Ovary (tissue), 9 donors: ENCODE measurements around the gene TNIK. TPM values are rescaled to one million over a fixed set of nuclear protein-coding genes. Genes with fewer than 3 reads are reported as not detected.

Source experiments
- DNase-seq, 5 donors: peaks; one replicate each; pipeline ENCODE4 v3.0.0-alpha.2; 2019 to 2020
- H3K27ac ChIP-seq, 2 donors: fragments of 200-600 bp; one replicate each; pipeline versions ENCODE4 v1.5.1 to v1.8.0; 2019 to 2022
- H3K27me3 ChIP-seq: fragments of 200-600 bp; one replicate; pipeline ENCODE4 v1.8.0; 2022
- H3K36me3 ChIP-seq: fragments of 200-600 bp; sonication (generic); one replicate; pipeline ENCODE4 v1.5.1; 2019
- H3K4me1 ChIP-seq: one replicate; pipeline ENCODE4 v1.8.1; 2013; ENCODE audit warnings: mild to moderate bottlenecking, moderate library complexity; ENCODE audit not compliant: insufficient read depth
- H3K4me3 ChIP-seq: fragments of 200-600 bp; sonication (generic); one replicate; pipeline ENCODE4 v1.5.1; 2017
- H3K9me3 ChIP-seq, 2 donors: fragments of 200-600 bp in 1 of 2; sonication (generic) in 1 of 2; one replicate each; pipeline versions ENCODE4 v1.5.1 to v1.8.1; 2013 to 2019; ENCODE audit warnings: mild to moderate bottlenecking in 1 of 2, moderate library complexity in 1 of 2
- EP300 ChIP-seq: sonication (generic); formaldehyde crosslinking; IDR thresholded peaks from one replicate; pipeline ENCODE4 v1.6.1; 2017; ENCODE audit warnings: antibody characterized with exemption
- POLR2A ChIP-seq: fragments of 450-650 bp; IDR thresholded peaks from one replicate; pipeline ENCODE4 v1.6.1; 2017; ENCODE audit warnings: antibody characterized with exemption, mild to moderate bottlenecking, moderate library complexity
- WGBS, 3 donors: extraction: QIAGEN DNeasy Blood & Tissue Kit in 1 of 3; methylation state at CpG; one replicate each; pipeline versions ENCODE4 v1.1.5 to v1.1.7; 2013 to 2017; 5-methylcytosine and 5-hydroxymethylcytosine counted together
- intact Hi-C, 4 donors: fragments of 100-400 bp; cut with DNase I; formaldehyde crosslinking; loops; one replicate each; pipeline versions ENCODE4 v1.11.0 to v1.15.1; 2022 to 2023
- microRNA counts: library from miRNA; unstranded; fragments of <30 nt; microRNA quantifications from one replicate; lab custom pipeline; 2016
- microRNA-seq, 3 donors: library from miRNA; unstranded; fragments of <30 nt; microRNA quantifications; one replicate each; pipeline versions ENCODE4 to v1.2.0, GENCODE V29; 2019 to 2020
- polyA plus RNA-seq, 2 donors: library from polyadenylated mRNA; stranded (reverse); fragments of 200-250 nt in 1 of 2; fragments of 350-450 nt in 1 of 2; fragmentation: Illumina TruSeq in 1 of 2; extraction: RNeasy Lipid Tissue Mini Kit (QIAGEN cat#74804) in 1 of 2; gene quantifications; one replicate each; pipeline ENCODE4 v1.2.3, GENCODE V29; 2013 to 2014
- small RNA-seq: library from RNA; depleted of rRNA; stranded (forward); fragments of <200 nt; gene quantifications from one replicate; pipeline ENCODE3, GENCODE V24; 2016
- total RNA-seq, 7 donors: library from RNA; depleted of rRNA in 2 of 7; stranded (reverse); fragments of >200 nt in 2 of 7; fragmentation: NEBNext Ultra II Directional in 3 of 7; extraction: Animal tissue kit (Norgen Biotek cat#: 25700) in 3 of 7; gene quantifications; one replicate each; pipeline versions ENCODE4 v1.1.0 to v1.2.4, GENCODE V29; 2016 to 2023
- TF ChIP-seq, protein P1 (sequence below), 3 donors: fragments of 450-650 bp in 2 of 3; fragments of 200-600 bp in 1 of 3; IDR thresholded peaks; one replicate each; pipeline versions ENCODE4 v1.5.1 to v1.8.0; 2016 to 2022; ENCODE audit warnings: antibody characterized with exemption in 3 of 3, mild to moderate bottlenecking in 1 of 3
- donor health status: DM: no; HTN: no; CAD: no; lungs with moderate emphysema.
- donor health status: DM: no; HTN: no; CAD: no.
- donor health status: Bipolar disorder and iron deficiency.
- donor health status: DM: yes; HTN: yes; CAD: no.
- donor health status: DM: no; HTN: no; CAD: no.
- donor health status: DM: yes; HTN: yes; CAD: no.

Gene TNIK
- total and polyA plus RNA-seq, 9 donors = 1.1 to 9.5 (median 4.5) TPM

GRCh38 chr3:171018156-171018935 lies 441.9 kb downstream of the TNIK start:
- Histone ChIP-seq H3K4me3 (no peak overlapping the region), H3K4me1 (no peaks in the 10 kb centered on the region), H3K27ac (no peak overlapping the region), H3K27me3 (no peaks in the 10 kb centered on the region), H3K36me3 (no peaks in the 10 kb centered on the region), H3K9me3 (no peaks in the 10 kb centered on the region)
- no peak for DNase-seq
- TF ChIP-seq, protein P1, sequence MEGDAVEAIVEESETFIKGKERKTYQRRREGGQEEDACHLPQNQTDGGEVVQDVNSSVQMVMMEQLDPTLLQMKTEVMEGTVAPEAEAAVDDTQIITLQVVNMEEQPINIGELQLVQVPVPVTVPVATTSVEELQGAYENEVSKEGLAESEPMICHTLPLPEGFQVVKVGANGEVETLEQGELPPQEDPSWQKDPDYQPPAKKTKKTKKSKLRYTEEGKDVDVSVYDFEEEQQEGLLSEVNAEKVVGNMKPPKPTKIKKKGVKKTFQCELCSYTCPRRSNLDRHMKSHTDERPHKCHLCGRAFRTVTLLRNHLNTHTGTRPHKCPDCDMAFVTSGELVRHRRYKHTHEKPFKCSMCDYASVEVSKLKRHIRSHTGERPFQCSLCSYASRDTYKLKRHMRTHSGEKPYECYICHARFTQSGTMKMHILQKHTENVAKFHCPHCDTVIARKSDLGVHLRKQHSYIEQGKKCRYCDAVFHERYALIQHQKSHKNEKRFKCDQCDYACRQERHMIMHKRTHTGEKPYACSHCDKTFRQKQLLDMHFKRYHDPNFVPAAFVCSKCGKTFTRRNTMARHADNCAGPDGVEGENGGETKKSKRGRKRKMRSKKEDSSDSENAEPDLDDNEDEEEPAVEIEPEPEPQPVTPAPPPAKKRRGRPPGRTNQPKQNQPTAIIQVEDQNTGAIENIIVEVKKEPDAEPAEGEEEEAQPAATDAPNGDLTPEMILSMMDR (IDR thresholded peaks at IDR 0.05) = no peak
- TF ChIP-seq EP300 (no peak), POLR2A (no peak)
- intact Hi-C loops = no loop called here
- WGBS, 3 donors = 15 to 22% (median 19%) methylated on average over 6 of the region's 6 CpGs

DNA sequence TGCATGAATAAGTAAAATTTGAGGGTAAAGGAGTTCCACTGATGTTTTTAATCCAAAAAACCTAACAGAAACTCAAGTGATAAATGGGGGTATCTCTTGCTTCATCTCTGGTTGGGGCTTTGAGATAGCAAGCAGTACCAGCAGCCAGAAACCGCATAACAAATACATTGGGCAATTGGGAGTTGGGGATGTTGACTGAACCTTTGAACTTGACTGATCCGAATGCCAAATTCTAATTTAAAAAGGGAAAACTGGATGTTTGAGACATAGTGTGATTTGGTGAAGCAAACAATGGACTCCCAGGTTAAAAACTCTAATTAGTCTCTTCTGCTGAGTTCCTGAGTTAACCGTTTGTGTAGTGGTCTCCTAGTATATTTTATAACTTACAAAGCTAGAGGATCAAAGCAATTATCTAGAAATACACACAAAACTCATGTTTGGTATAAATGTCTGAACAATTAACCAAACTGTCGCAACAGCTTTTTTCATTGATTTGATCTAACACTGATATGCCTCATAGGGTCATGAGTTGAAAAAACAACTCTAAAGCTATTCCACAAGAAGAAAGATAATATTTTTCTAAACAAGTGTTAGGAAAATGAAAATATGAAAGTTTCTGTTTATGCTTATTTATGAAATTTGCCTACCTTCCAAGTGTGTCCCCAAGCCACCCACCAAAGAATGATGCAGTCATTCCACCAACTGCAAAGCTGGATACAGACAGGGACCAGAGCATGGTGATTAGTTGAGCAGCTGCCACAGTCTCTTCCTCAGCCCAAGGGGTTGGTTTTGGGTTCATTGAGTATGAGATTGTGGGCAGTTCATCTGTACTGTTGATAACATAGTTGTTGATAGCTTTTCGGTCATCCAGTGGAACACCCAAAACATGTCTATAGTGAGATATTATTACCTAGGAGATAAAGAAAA lies 446.1 kb downstream of the TNIK start:
- no peaks in the 10 kb centered on the region for H3K36me3 ChIP-seq
- intact Hi-C loops = no loop called here
- H3K9me3 ChIP-seq = no peaks in the 10 kb centered on the region
- DNase-seq = no peak
- TF ChIP-seq EP300 (no peak), POLR2A (no peak)
- TF ChIP-seq, protein P1 (IDR thresholded peaks at IDR 0.05) = no peak
- H3K27ac ChIP-seq = no peak overlapping the region
- no peak overlapping the region for H3K4me3 ChIP-seq
- no peaks in the 10 kb centered on the region for H3K27me3 ChIP-seq
- H3K4me1 ChIP-seq = no peaks in the 10 kb centered on the region
- WGBS, 3 donors = 61 to 68% (median 65%) methylated on average over 5 of the region's 5 CpGs

DNA sequence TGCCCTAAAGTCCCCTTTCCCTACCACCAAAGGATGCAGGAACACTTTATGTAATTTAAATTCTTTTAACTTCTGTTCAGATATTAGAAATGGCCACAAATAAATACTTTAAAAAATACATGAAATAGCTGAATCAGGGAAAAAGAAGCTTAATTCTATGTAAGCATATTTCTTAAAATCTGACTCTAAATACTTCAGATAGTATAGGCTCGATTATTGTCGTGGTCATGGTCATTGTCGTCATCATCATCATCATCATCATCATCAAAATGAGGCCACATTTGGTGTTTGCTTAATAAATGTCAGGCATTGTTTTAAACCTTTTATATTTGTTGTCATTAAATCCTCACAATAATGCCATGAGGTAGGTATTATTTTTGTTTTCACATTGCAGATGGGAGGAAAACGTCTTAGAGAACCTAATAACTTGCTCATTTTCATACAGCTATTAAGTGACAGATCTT lies 448.3 kb downstream of the TNIK start:
- DNase-seq = no peak
- Histone ChIP-seq H3K9me3 (no peaks in the 10 kb centered on the region), H3K27me3 (no peaks in the 10 kb centered on the region), H3K4me3 (no peak overlapping the region), H3K27ac (no peak overlapping the region), H3K4me1 (no peaks in the 10 kb centered on the region), H3K36me3 (no peaks in the 10 kb centered on the region)
- 80 to 93% (median 90%) methylated on average over 4 of the region's 4 CpGs for WGBS, 3 donors
- TF ChIP-seq, protein P1 (IDR thresholded peaks at IDR 0.05) = no peak
- no peak for TF ChIP-seq POLR2A
- intact Hi-C loops = no loop called here

MicroRNAs within 50 kb of the gene (microRNA counts, 767-probe panel; counts per million panel counts)
- microRNA hsa-miR-569 (lab: Ali Mortazavi, UCI) = 530 counts per million, percentile 78 among the panel's probes with 10 or more counts

Small RNA genes lying within 50 kb of the gene (microRNA-seq; reads per million reads assigned to microRNA genes)
- 0 reads per million in 3 donors for gene MIR569

Small RNA genes lying within 50 kb of the gene (small RNA-seq; reads per million reads assigned to genes)
- gene MIR569 = not detected
- gene RF00019 = not detected
- not detected for gene RNU6-348P
